MM.1S (cell line): ENCODE data around the gene ZYX.

Experiments used
- DNase-seq: peaks from one replicate; pipeline ENCODE4 v3.0.0-alpha.2; 2015
- H2AFZ ChIP-seq: fragments of 300-600 bp; sonication (generic); 2 replicates; pipeline ENCODE4 v1.6.0; 2016; ENCODE audit warnings: antibody characterized with exemption, low read length
- H3F3A ChIP-seq: fragments of 300-600 bp; sonication (generic); 2 replicates; pipeline ENCODE4 v1.6.1; 2016; ENCODE audit warnings: mild to moderate bottlenecking, antibody characterized with exemption, low read length, moderate library complexity, mixed read lengths; ENCODE audit not compliant: insufficient read depth
- H3K27ac ChIP-seq: fragments of 300-600 bp; sonication (generic); 2 replicates; pipeline ENCODE4 v1.5.1; 2016; ENCODE audit warnings: mild to moderate bottlenecking, low read length
- H3K27me3 ChIP-seq: fragments of 300-600 bp; sonication (generic); replicated peaks from 2 replicates; pipeline ENCODE4 v1.6.0; 2016; ENCODE audit warnings: low read length; ENCODE audit not compliant: insufficient read depth
- H3K36me3 ChIP-seq: fragments of 300-600 bp; sonication (generic); replicated peaks from 2 replicates; pipeline ENCODE4 v1.6.1; 2016; ENCODE audit warnings: mild to moderate bottlenecking, low read length, mixed read lengths; ENCODE audit not compliant: insufficient read depth
- H3K4me1 ChIP-seq: fragments of 300-600 bp; sonication (generic); 2 replicates; pipeline ENCODE4 v1.6.1; 2016; ENCODE audit warnings: low read length, mixed read lengths
- H3K4me2 ChIP-seq: fragments of 300-600 bp; sonication (generic); 2 replicates; pipeline ENCODE4 v1.6.0; 2016; ENCODE audit warnings: low read depth, low read length
- H3K4me3 ChIP-seq: fragments of 300-600 bp; sonication (generic); 2 replicates; pipeline ENCODE4 v1.5.1; 2016; ENCODE audit warnings: low read length, mixed read lengths
- H3K79me2 ChIP-seq: fragments of 300-600 bp; sonication (generic); 2 replicates; pipeline ENCODE4 v1.6.1; 2016; ENCODE audit warnings: mixed run types, low read length, mixed read lengths
- H3K9ac ChIP-seq: fragments of 300-600 bp; sonication (generic); 2 replicates; pipeline ENCODE4 v1.6.1; 2016; ENCODE audit warnings: low read length, mixed read lengths
- H3K9me2 ChIP-seq: fragments of 300-600 bp; sonication (generic); replicated peaks from 2 replicates; pipeline ENCODE4 v1.6.1; 2016; ENCODE audit warnings: mild to moderate bottlenecking, low read length, mixed read lengths; ENCODE audit not compliant: insufficient read depth
- H3K9me3 ChIP-seq: fragments of 300-600 bp; sonication (generic); replicated peaks from 2 replicates; pipeline ENCODE4 v1.6.1; 2016; ENCODE audit warnings: mild to moderate bottlenecking, low read length, mixed read lengths; ENCODE audit not compliant: insufficient read depth
- H4K20me1 ChIP-seq: fragments of 300-600 bp; sonication (generic); 2 replicates; pipeline ENCODE4 v1.6.1; 2016; ENCODE audit warnings: mild to moderate bottlenecking, low read length, moderate library complexity, mixed read lengths; ENCODE audit not compliant: insufficient read depth
- EZH2 ChIP-seq: fragments of 300-600 bp; sonication (generic); optimal IDR thresholded peaks from 2 replicates; pipeline ENCODE3; 2017; ENCODE audit warnings: low read depth, mild to moderate bottlenecking, antibody characterized with exemption, low read length, mixed read lengths
- EZH2phosphoT487 ChIP-seq: fragments of 300-600 bp; sonication (generic); IDR thresholded peaks from 2 replicates; pipeline ENCODE4 v1.6.1; 2018; ENCODE audit warnings: antibody characterized with exemption, low read length
- TF ChIP-seq, protein P1 (sequence below): fragments of 300-600 bp; sonication (generic); IDR thresholded peaks from 2 replicates; pipeline ENCODE4 v1.5.1; 2016; ENCODE audit warnings: antibody characterized with exemption, low read length, mixed read lengths

The ZYX gene

DNA sequence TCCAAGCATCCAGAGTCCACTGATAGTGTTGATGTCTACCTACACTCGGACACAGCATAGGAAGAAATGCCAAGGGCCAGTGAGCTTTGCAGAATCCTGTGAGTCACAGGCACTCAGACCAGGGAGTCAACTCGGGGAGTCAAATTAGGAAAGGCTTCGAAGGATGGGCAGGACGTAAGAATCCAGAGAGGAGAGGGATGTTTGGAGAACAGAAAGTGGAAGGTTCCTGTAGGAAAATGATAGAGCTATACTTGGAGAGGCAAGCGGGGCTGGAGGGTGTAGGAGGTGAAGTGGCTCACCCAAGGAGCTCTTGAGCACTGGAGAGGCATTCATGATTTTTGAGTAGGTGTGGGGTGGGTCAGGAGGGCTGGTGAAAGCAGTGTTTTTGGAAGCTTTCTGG is 3.0 kb downstream of the ZYX start:
- H3K27me3 ChIP-seq, result no peaks in the 10 kb centered on the region
- no peaks in the 10 kb centered on the region for H3K9me2 ChIP-seq
- no peak overlapping the region for H3K27ac ChIP-seq
- no peaks in the 10 kb centered on the region for H3F3A ChIP-seq
- DNase-seq, result no peak
- no peak overlapping the region for H2AFZ ChIP-seq
- no peaks in the 10 kb centered on the region for H3K79me2 ChIP-seq
- H4K20me1 ChIP-seq, result no peaks in the 10 kb centered on the region
- H3K4me3 ChIP-seq, result no peak overlapping the region
- no peak overlapping the region for H3K9ac ChIP-seq
- no peaks in the 10 kb centered on the region for H3K9me3 ChIP-seq
- H3K36me3 ChIP-seq, result no peaks in the 10 kb centered on the region
- TF ChIP-seq EZH2phosphoT487 (no peak), EZH2 (no peak)
- TF ChIP-seq, protein P1, sequence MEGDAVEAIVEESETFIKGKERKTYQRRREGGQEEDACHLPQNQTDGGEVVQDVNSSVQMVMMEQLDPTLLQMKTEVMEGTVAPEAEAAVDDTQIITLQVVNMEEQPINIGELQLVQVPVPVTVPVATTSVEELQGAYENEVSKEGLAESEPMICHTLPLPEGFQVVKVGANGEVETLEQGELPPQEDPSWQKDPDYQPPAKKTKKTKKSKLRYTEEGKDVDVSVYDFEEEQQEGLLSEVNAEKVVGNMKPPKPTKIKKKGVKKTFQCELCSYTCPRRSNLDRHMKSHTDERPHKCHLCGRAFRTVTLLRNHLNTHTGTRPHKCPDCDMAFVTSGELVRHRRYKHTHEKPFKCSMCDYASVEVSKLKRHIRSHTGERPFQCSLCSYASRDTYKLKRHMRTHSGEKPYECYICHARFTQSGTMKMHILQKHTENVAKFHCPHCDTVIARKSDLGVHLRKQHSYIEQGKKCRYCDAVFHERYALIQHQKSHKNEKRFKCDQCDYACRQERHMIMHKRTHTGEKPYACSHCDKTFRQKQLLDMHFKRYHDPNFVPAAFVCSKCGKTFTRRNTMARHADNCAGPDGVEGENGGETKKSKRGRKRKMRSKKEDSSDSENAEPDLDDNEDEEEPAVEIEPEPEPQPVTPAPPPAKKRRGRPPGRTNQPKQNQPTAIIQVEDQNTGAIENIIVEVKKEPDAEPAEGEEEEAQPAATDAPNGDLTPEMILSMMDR, result no peak
- no peak overlapping the region for H3K4me2 ChIP-seq
- peaks cover 7% of the 10 kb centered on the region for H3K4me1 ChIP-seq

GRCh38 chr7:143384661-143385631 is 3.8 kb downstream of the ZYX start:
- Histone ChIP-seq H2AFZ (no peak overlapping the region), H3K9me2 (no peaks in the 10 kb centered on the region), H3K4me2 (no peak overlapping the region), H3K27ac (no peak overlapping the region), H3K79me2 (no peaks in the 10 kb centered on the region), H3K9me3 (no peaks in the 10 kb centered on the region), H3K4me3 (no peak overlapping the region), H3K27me3 (no peaks in the 10 kb centered on the region), H3F3A (no peaks in the 10 kb centered on the region), H3K36me3 (no peaks in the 10 kb centered on the region), H4K20me1 (no peaks in the 10 kb centered on the region), H3K4me1 (peaks cover under 1% of the 10 kb centered on the region; the same call in 1 of the 2 replicates), H3K9ac (no peak overlapping the region)
- no peak for DNase-seq
- TF ChIP-seq, protein P1, result no peak
- TF ChIP-seq EZH2, result no peak
- TF ChIP-seq EZH2phosphoT487, result no peak

- H3K27me3 ChIP-seq, result no peaks in the 10 kb centered on the region
- H3K36me3 ChIP-seq, result no peaks in the 10 kb centered on the region
- no peak overlapping the region for H3K9ac ChIP-seq
- H3F3A ChIP-seq, result no peaks in the 10 kb centered on the region
- TF ChIP-seq EZH2phosphoT487 (no peak), EZH2 (no peak)
- TF ChIP-seq, protein P1, result no peak
- no peak overlapping the region for H3K4me2 ChIP-seq
- H2AFZ ChIP-seq, result no peak overlapping the region
- H3K9me2 ChIP-seq, result no peaks in the 10 kb centered on the region
- no peak overlapping the region for H3K4me3 ChIP-seq
- no peak overlapping the region for H3K27ac ChIP-seq
- H4K20me1 ChIP-seq, result no peaks in the 10 kb centered on the region
- no peaks in the 10 kb centered on the region for H3K9me3 ChIP-seq
- H3K4me1 ChIP-seq, result no peaks in the 10 kb centered on the region
- DNase-seq, result no peak
- H3K79me2 ChIP-seq, result no peaks in the 10 kb centered on the region
Measured at GRCh38 chr7:143385891-143386781, 5.0 kb downstream of the ZYX start.
